Esophagus squamous epithelium (tissue), 5 donors: ENCODE data around the gene NME3. TPM values are rescaled to one million over a fixed set of nuclear protein-coding genes. Genes with fewer than 3 reads are reported as not detected.
"Not testable (repeated sequence)": the region's sequence is repeated elsewhere in the genome, so short reads cannot be mapped to it uniquely, and the experiment has no call there.

Experiments
- DNase-seq: peaks from one replicate; lab custom pipeline; 2025; lab: John Stamatoyannopoulos, UW
- H3K27ac ChIP-seq, 4 donors: fragments of 200-600 bp; sonication (generic); one replicate each; pipeline ENCODE4 v1.5.1; 2016 to 2019; ENCODE audit warnings: mild to moderate bottlenecking in 1 of 4
- H3K27me3 ChIP-seq, 4 donors: fragments of 200-600 bp; sonication (generic); 1 replicate in 3 of 4; 2 replicates in 1 of 4; pipeline versions ENCODE4 v1.5.1 to v1.6.0; 2017 to 2021; ENCODE audit warnings: antibody characterized with exemption in 1 of 4
- H3K36me3 ChIP-seq, 3 donors: fragments of 200-600 bp; sonication (generic); one replicate each; pipeline ENCODE4 v1.5.1; 2016 to 2019
- H3K4me1 ChIP-seq, 3 donors: fragments of 200-600 bp; sonication (generic); one replicate each; pipeline ENCODE4 v1.5.1; 2017 to 2019
- H3K4me3 ChIP-seq, 4 donors: fragments of 200-600 bp; sonication (generic); 1 replicate in 3 of 4; 2 replicates in 1 of 4; pipeline ENCODE4 v1.5.1; 2016 to 2019; ENCODE audit warnings: mild to moderate bottlenecking in 2 of 4, moderate library complexity in 1 of 4
- H3K9me3 ChIP-seq, 3 donors: fragments of 200-600 bp; sonication (generic); one replicate each; pipeline ENCODE4 v1.5.1; 2016 to 2019
- POLR2A ChIP-seq, 4 donors: fragments of 450-650 bp; IDR thresholded peaks; one replicate each; pipeline ENCODE4 v1.6.1; 2017; ENCODE audit warnings: antibody characterized with exemption in 4 of 4, mild to moderate bottlenecking in 4 of 4, moderate library complexity in 3 of 4
- WGBS, 2 donors: methylation state at CpG; one replicate each; pipeline ENCODE4 v1.1.5; 2018; 5-methylcytosine and 5-hydroxymethylcytosine counted together
- intact Hi-C: fragments of 100-400 bp; cut with DNase I; formaldehyde crosslinking; loops from one replicate; pipeline ENCODE4 v1.15.0; 2022
- total RNA-seq, 4 donors: library from RNA; depleted of rRNA; stranded (reverse); fragments of >200 nt; gene quantifications; one replicate each; pipeline ENCODE4 v1.1.0, GENCODE V29; 2016
- TF ChIP-seq, protein P1 (sequence below), 6 experiments: fragments of 450-650 bp in 4 of 6; fragments of 200-600 bp in 2 of 6; sonication (generic) in 2 of 6; IDR thresholded peaks; one replicate each; pipeline ENCODE4 v1.5.1; 2016 to 2019; ENCODE audit warnings: antibody characterized with exemption in 6 of 6, mild to moderate bottlenecking in 4 of 6, moderate library complexity in 4 of 6
- donor health status: DM: yes; HTN: yes; CAD: no.

NME3 gene
- total RNA-seq, 4 donors from 2014 or later: 30.2 to 57.1 (median 53.6) TPM

DNA sequence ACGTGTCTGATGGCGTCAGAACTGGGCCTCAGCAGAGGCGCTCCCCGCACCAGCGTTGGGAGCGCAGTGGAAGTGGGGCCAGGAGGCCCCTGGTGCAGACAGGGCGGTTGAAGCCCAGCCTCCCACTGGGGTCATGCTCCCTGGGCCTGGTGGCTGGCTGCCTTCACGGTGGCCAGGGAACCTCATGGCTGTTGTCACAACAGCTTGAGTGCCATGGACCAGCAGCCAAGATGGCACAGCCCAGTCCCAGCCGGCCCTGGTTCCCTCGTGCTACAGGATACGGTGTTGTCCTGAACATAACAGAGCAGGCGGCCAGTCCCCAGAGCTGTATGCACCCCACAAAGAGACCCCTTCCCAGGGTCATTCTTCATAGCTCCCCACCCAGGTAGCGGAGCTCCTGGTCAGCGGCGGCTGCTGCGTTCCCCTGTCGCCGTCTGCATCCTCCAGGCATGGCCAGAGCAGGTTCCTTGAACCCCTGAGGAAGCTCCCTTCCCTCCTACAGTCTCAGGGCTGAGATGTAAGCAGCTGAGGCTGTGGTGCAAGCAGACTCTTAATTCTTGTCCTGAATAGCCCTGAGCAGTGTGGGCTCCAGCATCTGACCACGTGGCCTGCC is 29.7 kb downstream of the NME3 start:
- DNase-seq: no peak
- Histone ChIP-seq H3K4me1 (peaks cover 0 to 6% (median 0%) of the 10 kb centered on the region in 3 donors), H3K27me3 (no peaks in the 10 kb centered on the region), H3K9me3 (no peaks in the 10 kb centered on the region), H3K36me3 (peaks cover 15 to 63% (median 17%) of the 10 kb centered on the region in 3 donors), H3K4me3 (no peak overlapping the region), H3K27ac (no peak overlapping the region)
- 100% methylated on average over 1 of the region's 19 CpGs; no CpG with 5 or more reads in 1 of the 2 donors for WGBS, 2 donors
- intact Hi-C loops: no loop called here
- no peak for TF ChIP-seq POLR2A (IDR thresholded peaks at IDR 0.05)
- TF ChIP-seq, protein P1, sequence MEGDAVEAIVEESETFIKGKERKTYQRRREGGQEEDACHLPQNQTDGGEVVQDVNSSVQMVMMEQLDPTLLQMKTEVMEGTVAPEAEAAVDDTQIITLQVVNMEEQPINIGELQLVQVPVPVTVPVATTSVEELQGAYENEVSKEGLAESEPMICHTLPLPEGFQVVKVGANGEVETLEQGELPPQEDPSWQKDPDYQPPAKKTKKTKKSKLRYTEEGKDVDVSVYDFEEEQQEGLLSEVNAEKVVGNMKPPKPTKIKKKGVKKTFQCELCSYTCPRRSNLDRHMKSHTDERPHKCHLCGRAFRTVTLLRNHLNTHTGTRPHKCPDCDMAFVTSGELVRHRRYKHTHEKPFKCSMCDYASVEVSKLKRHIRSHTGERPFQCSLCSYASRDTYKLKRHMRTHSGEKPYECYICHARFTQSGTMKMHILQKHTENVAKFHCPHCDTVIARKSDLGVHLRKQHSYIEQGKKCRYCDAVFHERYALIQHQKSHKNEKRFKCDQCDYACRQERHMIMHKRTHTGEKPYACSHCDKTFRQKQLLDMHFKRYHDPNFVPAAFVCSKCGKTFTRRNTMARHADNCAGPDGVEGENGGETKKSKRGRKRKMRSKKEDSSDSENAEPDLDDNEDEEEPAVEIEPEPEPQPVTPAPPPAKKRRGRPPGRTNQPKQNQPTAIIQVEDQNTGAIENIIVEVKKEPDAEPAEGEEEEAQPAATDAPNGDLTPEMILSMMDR (IDR thresholded peaks at IDR 0.05): no peak

DNA sequence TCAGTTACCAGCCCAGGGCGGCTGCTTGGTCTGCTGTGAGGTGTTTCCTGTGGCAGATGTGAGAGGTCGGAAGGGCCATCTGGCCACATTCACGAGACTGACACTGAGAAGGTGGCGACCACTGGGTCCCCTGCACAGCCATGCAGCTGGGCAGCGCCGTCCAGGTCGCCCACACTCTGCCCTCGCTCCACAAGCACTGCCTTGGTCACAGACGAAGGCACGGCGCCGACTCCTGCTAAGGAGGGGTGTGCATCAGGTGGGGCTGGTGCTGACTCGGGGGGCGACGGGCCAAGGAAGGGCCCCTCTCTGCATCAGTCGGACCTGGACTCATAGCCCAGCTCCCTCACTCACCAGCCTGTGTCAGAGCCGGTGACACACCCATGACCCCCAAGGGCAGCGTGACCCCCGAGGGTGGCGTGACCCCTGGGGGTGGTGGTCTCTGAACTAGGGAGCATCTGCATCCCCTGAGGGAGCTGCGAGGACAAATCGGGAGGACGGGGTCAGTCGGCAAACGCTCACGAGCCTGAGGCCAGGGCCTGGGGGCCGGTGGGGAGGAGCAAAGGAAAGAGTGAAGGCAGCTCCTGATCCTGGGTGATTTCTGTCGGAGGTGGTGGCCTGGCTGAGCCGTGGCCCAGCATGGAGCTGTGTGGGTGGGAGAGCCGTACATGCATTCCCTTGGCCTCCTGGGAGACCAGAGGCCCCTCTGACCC is 30.4 kb downstream of the NME3 start:
- Histone ChIP-seq H3K36me3 (peaks cover 15 to 56% (median 17%) of the 10 kb centered on the region in 3 donors), H3K9me3 (no peaks in the 10 kb centered on the region), H3K4me1 (peaks cover 0 to 6% (median 0%) of the 10 kb centered on the region in 3 donors), H3K27me3 (no peaks in the 10 kb centered on the region), H3K4me3 (no peak overlapping the region), H3K27ac (no peak overlapping the region)
- TF ChIP-seq, protein P1 (IDR thresholded peaks at IDR 0.05): no peak
- no peak for TF ChIP-seq POLR2A (IDR thresholded peaks at IDR 0.05)
- intact Hi-C loops: no loop called here
- WGBS, 2 donors: 85 to 100% methylated on average over 4 to 10 of the region's 30 CpGs
- no peak for DNase-seq

DNA sequence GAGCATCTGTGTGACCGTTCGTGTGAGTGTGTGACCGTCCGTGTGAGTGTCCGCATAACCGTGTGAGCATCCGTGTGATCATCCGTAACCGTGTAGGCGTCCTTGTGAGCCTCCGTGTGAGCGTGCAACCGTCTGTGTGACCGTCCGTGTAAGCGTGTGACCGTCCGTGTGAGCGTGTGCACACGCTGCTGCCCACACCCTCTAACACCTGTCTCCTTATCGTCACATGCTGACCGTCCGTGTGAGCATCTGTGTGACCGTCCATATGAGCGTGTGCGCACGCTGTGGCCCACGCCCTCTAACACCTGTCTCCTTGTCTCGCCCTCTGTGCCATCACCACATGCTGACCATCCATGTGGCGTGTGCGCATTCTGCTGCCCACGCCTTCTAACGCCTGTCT is 31.1 kb downstream of the NME3 start:
- H3K27me3 ChIP-seq: no peaks in the 10 kb centered on the region
- WGBS, 2 donors: 95 to 98% methylated on average over 31 to 33 of the region's 33 CpGs
- TF ChIP-seq POLR2A (IDR thresholded peaks at IDR 0.05): no peak
- TF ChIP-seq, protein P1 (IDR thresholded peaks at IDR 0.05): no peak
- H3K27ac ChIP-seq: no peak overlapping the region
- H3K4me1 ChIP-seq: peaks cover 0 to 6% (median 0%) of the 10 kb centered on the region in 3 donors
- no peak for DNase-seq
- peaks cover 15 to 49% (median 17%) of the 10 kb centered on the region in 3 donors for H3K36me3 ChIP-seq
- no peak overlapping the region for H3K4me3 ChIP-seq
- intact Hi-C loops: no loop called here
- no peaks in the 10 kb centered on the region for H3K9me3 ChIP-seq

DNA sequence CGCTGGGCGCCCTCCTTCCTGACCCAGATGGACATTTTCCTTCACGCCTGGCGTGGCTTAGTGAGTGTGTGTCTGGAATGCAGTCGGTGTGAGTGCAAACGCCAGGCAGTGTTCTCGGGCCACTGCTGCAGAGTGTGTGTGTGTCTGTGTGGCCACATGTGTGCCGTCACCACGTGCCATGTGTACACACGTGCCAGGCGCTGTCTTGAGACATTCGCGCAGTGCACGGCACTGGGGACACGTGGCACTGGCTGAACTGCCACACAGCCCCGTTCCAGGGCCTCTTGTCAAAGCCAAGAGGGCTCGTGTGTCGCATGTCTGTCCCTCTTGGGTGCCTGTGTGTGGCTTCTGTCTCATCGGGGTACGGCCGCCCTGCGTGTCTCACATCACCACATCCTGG is 36.5 kb downstream of the NME3 start:
- Histone ChIP-seq H3K9me3 (no peaks in the 10 kb centered on the region), H3K4me3 (no peak overlapping the region), H3K36me3 (peaks cover 19 to 55% (median 24%) of the 10 kb centered on the region in 3 donors), H3K27ac (no peak overlapping the region), H3K27me3 (no peaks in the 10 kb centered on the region), H3K4me1 (no peaks in the 10 kb centered on the region)
- no peak for DNase-seq
- 97 to 98% methylated on average over 11 to 12 of the region's 22 CpGs for WGBS, 2 donors
- intact Hi-C loops: no loop called here
- no peak for TF ChIP-seq POLR2A (IDR thresholded peaks at IDR 0.05)
- TF ChIP-seq, protein P1 (IDR thresholded peaks at IDR 0.05): no peak

DNA sequence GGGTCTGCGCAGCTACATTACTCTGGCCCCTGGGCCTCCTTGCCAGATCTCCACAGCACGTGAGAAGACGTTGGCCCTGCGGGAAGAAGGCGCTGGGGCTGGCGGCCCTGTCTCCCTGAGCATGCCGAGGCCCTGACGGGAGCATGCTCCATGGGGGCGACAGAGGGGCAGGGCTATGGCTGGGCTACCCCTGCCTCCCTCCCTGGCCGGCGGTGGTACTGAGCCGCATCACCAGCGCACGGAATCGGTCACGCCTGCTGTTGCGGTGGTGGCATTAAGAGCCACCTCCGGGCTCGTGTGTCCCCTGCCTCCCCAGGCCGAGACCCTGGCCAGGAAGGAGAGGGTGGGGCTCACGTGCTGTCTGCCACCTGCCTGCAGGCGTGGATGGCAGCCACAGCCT is 37.2 kb downstream of the NME3 start:
- DNase-seq: no peak
- intact Hi-C loops: no loop called here

DNA sequence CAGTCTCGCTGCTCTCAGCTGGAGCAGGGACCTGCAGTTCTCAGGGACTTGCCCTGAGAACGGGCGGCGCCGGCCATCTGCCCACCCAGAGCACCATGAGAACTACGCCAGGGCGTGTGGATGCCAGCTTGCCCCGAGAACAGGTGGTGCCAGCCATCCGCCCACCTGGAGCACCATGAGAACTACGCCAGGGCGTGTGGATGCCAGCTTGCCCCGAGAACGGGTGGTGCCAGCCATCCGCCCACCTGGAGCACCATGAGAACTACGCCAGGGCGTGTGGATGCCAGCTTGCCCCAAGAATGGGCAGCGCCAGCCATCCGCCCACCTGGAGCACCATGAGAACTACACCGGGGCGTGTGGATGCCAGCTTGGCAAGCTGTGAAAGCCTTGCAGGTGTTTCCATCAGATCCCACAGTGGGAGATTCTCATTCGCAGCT is 38.8 kb downstream of the NME3 start:
- H3K9me3 ChIP-seq, intact Hi-C loops, H3K27me3 ChIP-seq, H3K4me3 ChIP-seq, DNase-seq, H3K27ac ChIP-seq, H3K4me1 ChIP-seq: not testable (repeated sequence)
- H3K36me3 ChIP-seq: peaks cover 35 to 77% (median 37%) of the 10 kb centered on the region in 3 donors
- WGBS, 2 donors: 63% methylated on average over 6 of the region's 21 CpGs; no CpG with 5 or more reads in 1 of the 2 donors

More for the DNA sequence above, 37.2 kb downstream of the NME3 start:
- Histone ChIP-seq H3K4me3 (no peak overlapping the region), H3K36me3 (peaks cover 24 to 62% (median 31%) of the 10 kb centered on the region in 3 donors), H3K9me3 (no peaks in the 10 kb centered on the region), H3K4me1 (no peaks in the 10 kb centered on the region), H3K27ac (no peak overlapping the region), H3K27me3 (no peaks in the 10 kb centered on the region)
- no peak for TF ChIP-seq POLR2A (IDR thresholded peaks at IDR 0.05)
- TF ChIP-seq, protein P1 (IDR thresholded peaks at IDR 0.05): no peak
- no CpG with 5 or more reads among the region's 22 CpGs for WGBS, 2 donors
